PFSK-1 (cell line): ENCODE measurements around the gene ITGAX.

Source experiments
- FOXP2 ChIP-seq: optimal IDR thresholded peaks from 2 replicates; pipeline ENCODE3; 2011; ENCODE audit warnings: borderline replicate concordance, control low read depth, inconsistent platforms; ENCODE audit not compliant: insufficient read depth; ENCODE audit errors: extremely low read length, extremely low read depth
- POLR2AphosphoS5 ChIP-seq: IDR thresholded peaks from 2 replicates; pipeline ENCODE4 v1.6.1; 2012; ENCODE audit warnings: low read depth, mild to moderate bottlenecking, control low read depth, low read length, moderate library complexity
- SIN3A ChIP-seq: IDR thresholded peaks from 2 replicates; pipeline ENCODE4 v1.6.1; 2012; ENCODE audit warnings: mild to moderate bottlenecking, low read length, moderate library complexity, borderline replicate concordance; ENCODE audit not compliant: insufficient read depth
- TAF1 ChIP-seq: IDR thresholded peaks from 2 replicates; pipeline ENCODE4 v1.6.1; 2012; ENCODE audit warnings: low read length, control low read depth, borderline replicate concordance; ENCODE audit not compliant: insufficient read depth
- TF ChIP-seq, protein P1 (sequence below), 2 experiments: IDR thresholded peaks; 2 replicates each; pipeline versions ENCODE4 v1.6.1 to v1.8.0; 2011 to 2012; ENCODE audit warnings: low read depth in 2 of 2, low read length in 2 of 2, control low read depth in 1 of 2, inconsistent platforms in 1 of 2, mild to moderate bottlenecking in 1 of 2, moderate library complexity in 1 of 2; ENCODE audit not compliant: insufficient read depth in 1 of 2

ITGAX gene

GRCh38 chr16:31325171-31325570 is 29.8 kb upstream of the ITGAX start:
- TF ChIP-seq, protein P1, sequence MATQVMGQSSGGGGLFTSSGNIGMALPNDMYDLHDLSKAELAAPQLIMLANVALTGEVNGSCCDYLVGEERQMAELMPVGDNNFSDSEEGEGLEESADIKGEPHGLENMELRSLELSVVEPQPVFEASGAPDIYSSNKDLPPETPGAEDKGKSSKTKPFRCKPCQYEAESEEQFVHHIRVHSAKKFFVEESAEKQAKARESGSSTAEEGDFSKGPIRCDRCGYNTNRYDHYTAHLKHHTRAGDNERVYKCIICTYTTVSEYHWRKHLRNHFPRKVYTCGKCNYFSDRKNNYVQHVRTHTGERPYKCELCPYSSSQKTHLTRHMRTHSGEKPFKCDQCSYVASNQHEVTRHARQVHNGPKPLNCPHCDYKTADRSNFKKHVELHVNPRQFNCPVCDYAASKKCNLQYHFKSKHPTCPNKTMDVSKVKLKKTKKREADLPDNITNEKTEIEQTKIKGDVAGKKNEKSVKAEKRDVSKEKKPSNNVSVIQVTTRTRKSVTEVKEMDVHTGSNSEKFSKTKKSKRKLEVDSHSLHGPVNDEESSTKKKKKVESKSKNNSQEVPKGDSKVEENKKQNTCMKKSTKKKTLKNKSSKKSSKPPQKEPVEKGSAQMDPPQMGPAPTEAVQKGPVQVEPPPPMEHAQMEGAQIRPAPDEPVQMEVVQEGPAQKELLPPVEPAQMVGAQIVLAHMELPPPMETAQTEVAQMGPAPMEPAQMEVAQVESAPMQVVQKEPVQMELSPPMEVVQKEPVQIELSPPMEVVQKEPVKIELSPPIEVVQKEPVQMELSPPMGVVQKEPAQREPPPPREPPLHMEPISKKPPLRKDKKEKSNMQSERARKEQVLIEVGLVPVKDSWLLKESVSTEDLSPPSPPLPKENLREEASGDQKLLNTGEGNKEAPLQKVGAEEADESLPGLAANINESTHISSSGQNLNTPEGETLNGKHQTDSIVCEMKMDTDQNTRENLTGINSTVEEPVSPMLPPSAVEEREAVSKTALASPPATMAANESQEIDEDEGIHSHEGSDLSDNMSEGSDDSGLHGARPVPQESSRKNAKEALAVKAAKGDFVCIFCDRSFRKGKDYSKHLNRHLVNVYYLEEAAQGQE (IDR thresholded peaks at IDR 0.05; ENCODE audit: insufficient read depth in 1 of 2, low read depth in 2 of 2, low read length in 2 of 2), result no peak
- no peak for TF ChIP-seq SIN3A

DNA sequence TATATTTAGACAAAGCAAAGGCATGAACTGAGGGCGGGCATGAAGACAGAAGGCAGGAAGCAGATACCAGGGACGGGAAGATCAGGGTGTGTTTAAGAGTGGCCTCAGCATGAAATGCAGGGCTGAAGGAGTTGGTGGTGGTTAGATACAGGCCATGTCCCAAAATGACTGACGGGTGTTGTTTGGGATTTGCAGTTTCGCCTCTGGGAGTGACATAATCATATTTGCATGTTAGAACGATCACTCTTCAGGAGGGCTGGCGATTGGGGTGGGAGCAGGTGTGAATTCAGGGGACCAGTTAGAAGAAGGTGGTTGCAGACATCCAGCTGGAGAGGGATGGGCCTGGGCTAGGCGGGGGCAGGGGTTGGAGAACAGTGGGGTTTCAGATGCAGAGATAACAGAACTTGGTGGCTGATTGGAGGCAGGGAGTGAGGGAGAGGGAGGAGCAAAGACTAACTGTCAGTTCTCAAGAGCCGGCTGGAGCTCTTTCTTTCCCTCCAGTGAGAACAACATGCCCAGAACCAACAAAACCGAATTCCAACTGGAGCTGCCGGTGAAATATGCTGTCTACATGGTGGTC is 27.2 kb upstream of the ITGAX start:
- no peak for TF ChIP-seq FOXP2
- TF ChIP-seq SIN3A, result no peak
- TF ChIP-seq POLR2AphosphoS5, result no peak
- TF ChIP-seq, protein P1 (IDR thresholded peaks at IDR 0.05; ENCODE audit: insufficient read depth in 1 of 2, low read depth in 2 of 2, low read length in 2 of 2), result no peak
- TF ChIP-seq TAF1, result no peak

DNA sequence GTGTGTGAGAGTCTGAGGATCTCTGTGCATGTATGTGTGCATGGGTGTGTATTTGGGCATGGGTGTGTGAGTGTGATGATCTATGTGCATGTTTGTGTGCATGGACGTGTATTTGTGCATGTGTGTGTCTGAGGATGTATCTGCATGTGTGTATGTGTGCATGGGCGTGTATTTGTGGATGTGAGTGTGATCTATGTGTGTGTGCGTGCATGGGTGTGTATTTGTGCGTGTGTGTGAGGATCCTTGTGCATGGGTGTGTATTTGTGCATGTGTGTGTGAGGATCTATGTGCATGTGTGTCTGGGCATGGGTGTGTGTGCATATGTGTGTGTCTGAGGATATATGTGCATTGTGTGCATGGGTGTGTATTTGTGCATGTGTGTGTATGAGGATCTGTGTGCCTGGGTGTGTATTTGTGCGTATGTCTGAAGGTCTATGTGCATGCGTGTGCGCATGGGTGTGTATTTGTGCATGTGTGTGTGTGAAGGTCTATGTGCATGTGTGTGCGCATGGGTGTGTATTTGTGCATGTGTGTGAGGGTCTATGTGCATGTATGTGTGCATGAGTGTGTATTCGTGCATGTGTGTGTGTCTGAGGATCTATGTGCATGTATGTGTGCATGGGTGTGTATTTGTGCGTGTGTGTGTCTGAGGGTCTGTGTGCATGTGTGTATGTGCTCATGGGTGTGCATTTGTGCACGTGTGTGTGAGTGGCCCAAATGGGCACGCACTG is 26.5 kb upstream of the ITGAX start:
- TF ChIP-seq, protein P1 (IDR thresholded peaks at IDR 0.05; ENCODE audit: insufficient read depth in 1 of 2, low read depth in 2 of 2, low read length in 2 of 2), result no peak
- TF ChIP-seq FOXP2 (no peak), SIN3A (no peak), TAF1 (no peak), POLR2AphosphoS5 (no peak)

- TF ChIP-seq POLR2AphosphoS5 (no peak), TAF1 (no peak), FOXP2 (no peak), SIN3A (no peak)
- TF ChIP-seq, protein P1 (IDR thresholded peaks at IDR 0.05; ENCODE audit: insufficient read depth in 1 of 2, low read depth in 2 of 2, low read length in 2 of 2), result no peak
Measured at GRCh38 chr16:31329671-31330552, 25.1 kb upstream of the ITGAX start.
